Ishikawa (cell line): ENCODE results near the gene RABIF.

Experiments
- CREB1 ChIP-seq: IDR thresholded peaks from 2 replicates; pipeline ENCODE4 v1.6.1; 2012; ENCODE audit warnings: low read depth
- EGR1 ChIP-seq: IDR thresholded peaks from 2 replicates; pipeline ENCODE4 v1.6.1; 2012
- FOXM1 ChIP-seq: IDR thresholded peaks from 2 replicates; pipeline ENCODE4 v1.6.1; 2012; ENCODE audit warnings: low read depth, borderline replicate concordance
- MAX ChIP-seq: IDR thresholded peaks from 2 replicates; pipeline ENCODE4 v1.6.1; 2012
- RAD21 ChIP-seq: IDR thresholded peaks from 2 replicates; pipeline ENCODE4 v1.6.1; 2012; ENCODE audit warnings: low read depth
- YY1 ChIP-seq: IDR thresholded peaks from 2 replicates; pipeline ENCODE4 v1.6.1; 2012; ENCODE audit warnings: low read depth
- TF ChIP-seq, protein P1 (sequence below): IDR thresholded peaks from 2 replicates; pipeline ENCODE4 v1.6.1; 2012; ENCODE audit warnings: low read depth, mild to moderate bottlenecking
- TF ChIP-seq, protein P2 (sequence below): IDR thresholded peaks from 2 replicates; pipeline ENCODE4 v1.6.1; 2012

GRCh38 chr1:202848191-202848542 lies 40.8 kb downstream of the RABIF start:
- TF ChIP-seq MAX, result no peak
- TF ChIP-seq FOXM1, result no peak
- TF ChIP-seq CREB1, result no peak
- TF ChIP-seq, protein P1, sequence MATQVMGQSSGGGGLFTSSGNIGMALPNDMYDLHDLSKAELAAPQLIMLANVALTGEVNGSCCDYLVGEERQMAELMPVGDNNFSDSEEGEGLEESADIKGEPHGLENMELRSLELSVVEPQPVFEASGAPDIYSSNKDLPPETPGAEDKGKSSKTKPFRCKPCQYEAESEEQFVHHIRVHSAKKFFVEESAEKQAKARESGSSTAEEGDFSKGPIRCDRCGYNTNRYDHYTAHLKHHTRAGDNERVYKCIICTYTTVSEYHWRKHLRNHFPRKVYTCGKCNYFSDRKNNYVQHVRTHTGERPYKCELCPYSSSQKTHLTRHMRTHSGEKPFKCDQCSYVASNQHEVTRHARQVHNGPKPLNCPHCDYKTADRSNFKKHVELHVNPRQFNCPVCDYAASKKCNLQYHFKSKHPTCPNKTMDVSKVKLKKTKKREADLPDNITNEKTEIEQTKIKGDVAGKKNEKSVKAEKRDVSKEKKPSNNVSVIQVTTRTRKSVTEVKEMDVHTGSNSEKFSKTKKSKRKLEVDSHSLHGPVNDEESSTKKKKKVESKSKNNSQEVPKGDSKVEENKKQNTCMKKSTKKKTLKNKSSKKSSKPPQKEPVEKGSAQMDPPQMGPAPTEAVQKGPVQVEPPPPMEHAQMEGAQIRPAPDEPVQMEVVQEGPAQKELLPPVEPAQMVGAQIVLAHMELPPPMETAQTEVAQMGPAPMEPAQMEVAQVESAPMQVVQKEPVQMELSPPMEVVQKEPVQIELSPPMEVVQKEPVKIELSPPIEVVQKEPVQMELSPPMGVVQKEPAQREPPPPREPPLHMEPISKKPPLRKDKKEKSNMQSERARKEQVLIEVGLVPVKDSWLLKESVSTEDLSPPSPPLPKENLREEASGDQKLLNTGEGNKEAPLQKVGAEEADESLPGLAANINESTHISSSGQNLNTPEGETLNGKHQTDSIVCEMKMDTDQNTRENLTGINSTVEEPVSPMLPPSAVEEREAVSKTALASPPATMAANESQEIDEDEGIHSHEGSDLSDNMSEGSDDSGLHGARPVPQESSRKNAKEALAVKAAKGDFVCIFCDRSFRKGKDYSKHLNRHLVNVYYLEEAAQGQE, result no peak
- TF ChIP-seq YY1, result no peak
- TF ChIP-seq, protein P2, sequence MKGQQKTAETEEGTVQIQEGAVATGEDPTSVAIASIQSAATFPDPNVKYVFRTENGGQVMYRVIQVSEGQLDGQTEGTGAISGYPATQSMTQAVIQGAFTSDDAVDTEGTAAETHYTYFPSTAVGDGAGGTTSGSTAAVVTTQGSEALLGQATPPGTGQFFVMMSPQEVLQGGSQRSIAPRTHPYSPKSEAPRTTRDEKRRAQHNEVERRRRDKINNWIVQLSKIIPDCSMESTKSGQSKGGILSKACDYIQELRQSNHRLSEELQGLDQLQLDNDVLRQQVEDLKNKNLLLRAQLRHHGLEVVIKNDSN, result no peak
- no peak for TF ChIP-seq RAD21
- TF ChIP-seq EGR1, result no peak
